Stimulated activated CD4-positive, alpha-beta T cell treated with anti-CD3 and anti-CD28 coated beads, Interleukin-4, amount 100 ng/mL, for 1 hour (primary cell): ENCODE data around the gene AFTPH.

Experiments
- DNase-seq: peaks from one replicate; pipeline ENCODE4 v3.0.0-alpha.2; 2020

Gene AFTPH

GRCh38 chr2:64615192-64615763 is 91.2 kb downstream of the AFTPH start:
- DNase-seq, result no peak

- no peak for DNase-seq
These were observed 91.9 kb downstream of the AFTPH start for GRCh38 chr2:64615844-64616536.

- no peak for DNase-seq
These were observed 93.6 kb downstream of the AFTPH start for GRCh38 chr2:64617631-64618151.

GRCh38 chr2:64620661-64621060 is 96.5 kb downstream of the AFTPH start:
- no peak for DNase-seq

GRCh38 chr2:64622443-64623241 is 98.5 kb downstream of the AFTPH start:
- no peak for DNase-seq

- no peak for DNase-seq
These were observed 99.2 kb downstream of the AFTPH start for GRCh38 chr2:64623242-64623850.

GRCh38 chr2:64624108-64624610 is 100.0 kb downstream of the AFTPH start:
- DNase-seq, result no peak

- no peak for DNase-seq
These were observed 100.7 kb downstream of the AFTPH start for GRCh38 chr2:64624862-64625261.

- DNase-seq, result no peak
These were observed 101.4 kb downstream of the AFTPH start for GRCh38 chr2:64625299-64626145.

- no peak for DNase-seq
These were observed 102.2 kb downstream of the AFTPH start for GRCh38 chr2:64626146-64626809.

- DNase-seq, result no peak
These were observed 103.0 kb downstream of the AFTPH start for GRCh38 chr2:64626963-64627760.

- no peak for DNase-seq
These were observed 104.0 kb downstream of the AFTPH start for GRCh38 chr2:64627860-64628841.

GRCh38 chr2:64629329-64629781 is 105.2 kb downstream of the AFTPH start:
- DNase-seq, result no peak

- DNase-seq, result no peak
These were observed 105.7 kb downstream of the AFTPH start for GRCh38 chr2:64629875-64630274.

- no peak for DNase-seq
These were observed 106.6 kb downstream of the AFTPH start for GRCh38 chr2:64630752-64631151.

GRCh38 chr2:64631771-64632170 is 107.6 kb downstream of the AFTPH start:
- DNase-seq, result no peak

- no peak for DNase-seq
These were observed 109.0 kb downstream of the AFTPH start for GRCh38 chr2:64632835-64633819.
